Calu3 (cell line): ENCODE data around the gene GOLGA6C. TPM values are rescaled to one million over a fixed set of nuclear protein-coding genes. Genes with fewer than 3 reads are reported as not detected.
"Not testable (repeated sequence)": the region's sequence is repeated elsewhere in the genome, so short reads cannot be mapped to it uniquely, and the experiment has no call there.

Source experiments
- BruUV-seq: library from RNA; stranded (reverse); fragments of 400-500 nt; replicated peaks from 2 replicates; lab custom pipeline; 2021; lab: Mats Ljungman, UMichigan
- CTCF ChIA-PET: fragments of 300-600 bp; sonication (Branson Sonifier 250); formaldehyde crosslinking; loops from one replicate; lab custom pipeline; 2022; ENCODE audit warnings: antibody characterized with exemption; lab: Charles Lee
- DNase-seq: peaks from one replicate; pipeline ENCODE4 v3.0.0; 2022
- H3K27ac Mint-ChIP-seq: one replicate; pipeline ENCODE4 v1.8.0; 2022; ENCODE audit warnings: mixed read lengths; ENCODE audit not compliant: unreplicated experiment
- H3K27me3 Mint-ChIP-seq: one replicate; pipeline ENCODE4 v1.8.0; 2022; ENCODE audit warnings: mixed read lengths; ENCODE audit not compliant: unreplicated experiment
- H3K36me3 Mint-ChIP-seq: one replicate; pipeline ENCODE4 v1.8.0; 2022; ENCODE audit warnings: mild to moderate bottlenecking, moderate library complexity, mixed read lengths; ENCODE audit not compliant: insufficient read depth, unreplicated experiment
- H3K4me1 Mint-ChIP-seq: one replicate; pipeline ENCODE4 v1.8.0; 2022; ENCODE audit warnings: mild to moderate bottlenecking, low read depth, mixed read lengths; ENCODE audit not compliant: unreplicated experiment
- H3K4me3 Mint-ChIP-seq: one replicate; pipeline ENCODE4 v1.8.0; 2022; ENCODE audit warnings: mild to moderate bottlenecking, low read depth, moderate library complexity, mixed read lengths; ENCODE audit not compliant: unreplicated experiment
- H3K9me3 Mint-ChIP-seq: one replicate; pipeline ENCODE4 v1.8.0; 2022; ENCODE audit warnings: low read depth, mixed read lengths; ENCODE audit not compliant: unreplicated experiment
- CTCF ChIP-seq: fragments of 200-600 bp; IDR thresholded peaks from one replicate; pipeline ENCODE4 v1.8.0; 2022; ENCODE audit warnings: antibody characterized with exemption; ENCODE audit not compliant: unreplicated experiment
- intact Hi-C: fragments of 100-400 bp; cut with micrococcal nuclease; formaldehyde crosslinking; loops from one replicate; pipeline ENCODE4 v1.10.0; 2022; ENCODE audit not compliant: unreplicated experiment
- total RNA-seq: library from RNA; stranded (reverse); gene quantifications from 2 replicates; pipeline ENCODE4 v1.2.3, GENCODE V29; 2022

Gene GOLGA6C
- total RNA-seq, 1 experiment from 2014 or later = not detected

GRCh38 chr15:75258620-75259343, 648 bp downstream of the GOLGA6C start:
- DNase-seq, H3K36me3 Mint-ChIP-seq, H3K9me3 Mint-ChIP-seq, H3K4me3 Mint-ChIP-seq, H3K4me1 Mint-ChIP-seq, H3K27me3 Mint-ChIP-seq, H3K27ac Mint-ChIP-seq, intact Hi-C loops, CTCF ChIA-PET, BruUV-seq: not testable (repeated sequence)

- H3K36me3 Mint-ChIP-seq, CTCF ChIA-PET, H3K27me3 Mint-ChIP-seq, H3K4me1 Mint-ChIP-seq, H3K4me3 Mint-ChIP-seq, BruUV-seq, DNase-seq, H3K27ac Mint-ChIP-seq, H3K9me3 Mint-ChIP-seq, intact Hi-C loops: not testable (repeated sequence)
These were observed 1.7 kb downstream of the GOLGA6C start for GRCh38 chr15:75259873-75260272.

GRCh38 chr15:75273751-75274359, 15.7 kb downstream of the GOLGA6C start:
- BruUV-seq, H3K27ac Mint-ChIP-seq, H3K9me3 Mint-ChIP-seq, H3K4me3 Mint-ChIP-seq, H3K36me3 Mint-ChIP-seq, H3K4me1 Mint-ChIP-seq, intact Hi-C loops, DNase-seq: not testable (repeated sequence)
- H3K27me3 Mint-ChIP-seq = peaks cover 12% of the 10 kb centered on the region
- CTCF ChIA-PET = interaction anchor here (1.2 kb wide), 1 partner anchor 966 kb away, joined by 8 read pairs; no protein-coding TSS in a partner anchor

GRCh38 chr15:75274509-75275107, 16.5 kb downstream of the GOLGA6C start:
- H3K4me1 Mint-ChIP-seq, H3K9me3 Mint-ChIP-seq, H3K36me3 Mint-ChIP-seq, intact Hi-C loops, H3K27ac Mint-ChIP-seq, H3K4me3 Mint-ChIP-seq, BruUV-seq: not testable (repeated sequence)
- peak; percentile 89 for TF ChIP-seq CTCF
- peaks cover 12% of the 10 kb centered on the region for H3K27me3 Mint-ChIP-seq
- CTCF ChIA-PET = interaction anchor here (0.6 to 1.2 kb wide), 2 partner anchors 967 to 1162 kb away, joined by 3 to 8 read pairs; no protein-coding TSS in a partner anchor
- DNase-seq = peak; percentile 98

- H3K9me3 Mint-ChIP-seq, H3K4me3 Mint-ChIP-seq, H3K27ac Mint-ChIP-seq, BruUV-seq, intact Hi-C loops, H3K36me3 Mint-ChIP-seq, CTCF ChIA-PET, DNase-seq, H3K4me1 Mint-ChIP-seq: not testable (repeated sequence)
- peaks cover 12% of the 10 kb centered on the region for H3K27me3 Mint-ChIP-seq
These were observed 17.5 kb downstream of the GOLGA6C start for GRCh38 chr15:75275617-75276016.

GRCh38 chr15:75278497-75278896, 20.4 kb downstream of the GOLGA6C start:
- H3K27ac Mint-ChIP-seq, H3K4me1 Mint-ChIP-seq, H3K36me3 Mint-ChIP-seq, BruUV-seq, intact Hi-C loops, H3K4me3 Mint-ChIP-seq, H3K9me3 Mint-ChIP-seq, CTCF ChIA-PET, DNase-seq: not testable (repeated sequence)
- peaks cover 12% of the 10 kb centered on the region for H3K27me3 Mint-ChIP-seq

- H3K27me3 Mint-ChIP-seq, DNase-seq, intact Hi-C loops, H3K27ac Mint-ChIP-seq, BruUV-seq, CTCF ChIA-PET, H3K4me3 Mint-ChIP-seq, H3K9me3 Mint-ChIP-seq, H3K4me1 Mint-ChIP-seq, H3K36me3 Mint-ChIP-seq: not testable (repeated sequence)
These were observed 24.4 kb downstream of the GOLGA6C start, which contains the start of gene GOLGA6D for GRCh38 chr15:75282572-75282971. GOLGA6D (plus strand) TSS chr15:75282835; CDS start chr15:75282876, 41 bp downstream.

- CTCF ChIA-PET, DNase-seq, intact Hi-C loops, H3K9me3 Mint-ChIP-seq, H3K4me3 Mint-ChIP-seq, BruUV-seq, H3K36me3 Mint-ChIP-seq, H3K27ac Mint-ChIP-seq, H3K4me1 Mint-ChIP-seq, H3K27me3 Mint-ChIP-seq: not testable (repeated sequence)
These were observed 26.0 kb downstream of the GOLGA6C start for GRCh38 chr15:75284152-75284551.

GRCh38 chr15:75293660-75294059, 35.5 kb downstream of the GOLGA6C start:
- BruUV-seq, intact Hi-C loops, H3K4me1 Mint-ChIP-seq, H3K4me3 Mint-ChIP-seq, DNase-seq, H3K27ac Mint-ChIP-seq, CTCF ChIA-PET, H3K36me3 Mint-ChIP-seq, H3K9me3 Mint-ChIP-seq, H3K27me3 Mint-ChIP-seq: not testable (repeated sequence)
